Endothelial cell of umbilical vein (primary cell): ENCODE data around the gene ZBTB40. TPM values are rescaled to one million over a fixed set of nuclear protein-coding genes. Genes with fewer than 3 reads are reported as not detected.

Source experiments
- BruUV-seq: library from RNA; stranded (reverse); fragments of 400-500 nt; replicated peaks from 2 replicates; lab custom pipeline; 2021; lab: Mats Ljungman, UMichigan
- CTCF ChIA-PET: fragments of 300-600, 350-600 bp; sonication (Branson Sonifier 250); formaldehyde crosslinking; loops from one replicate; lab custom pipeline; 2021; ENCODE audit warnings: antibody characterized with exemption, inconsistent platforms; lab: Charles Lee
- POLR2A ChIA-PET: fragments of 300-600, 350-600 bp; sonication (Branson Sonifier 250); formaldehyde crosslinking; loops from one replicate; lab custom pipeline; 2021; ENCODE audit warnings: antibody characterized with exemption, inconsistent platforms; lab: Charles Lee
- DNase-seq: peaks from one replicate; pipeline ENCODE4 v3.0.0-alpha.2; 2011; ENCODE audit warnings: low read depth, low spot score
- FAIRE-seq: peaks from 2 replicates; lab custom pipeline; 2011; peaks lifted over from hg19 to GRCh38; lab: Jason Lieb, UNC
- H2AFZ ChIP-seq: 2 replicates; pipeline ENCODE4 v1.6.0; 2012; ENCODE audit warnings: low read depth, low read length, control low read depth, inconsistent platforms
- H3K27ac ChIP-seq: 2 replicates; pipeline ENCODE4 v1.5.1; 2011; ENCODE audit warnings: low read depth, mild to moderate bottlenecking, control low read depth, low read length, moderate library complexity; ENCODE audit not compliant: insufficient read depth
- H3K27me3 ChIP-seq, 2 experiments: 2 replicates each; pipeline versions ENCODE4 v1.6.0 to v1.6.1; 2011; ENCODE audit warnings: low read length in 2 of 2, mixed read lengths in 1 of 2; ENCODE audit not compliant: control insufficient read depth in 2 of 2, insufficient read depth in 2 of 2
- H3K36me3 ChIP-seq, 2 experiments: 2 replicates in 1 of 2; 3 replicates in 1 of 2; pipeline ENCODE4 v1.5.1; 2011; ENCODE audit warnings: low read length in 2 of 2, mild to moderate bottlenecking in 1 of 2, moderate library complexity in 1 of 2; ENCODE audit not compliant: control insufficient read depth in 2 of 2, insufficient read depth in 2 of 2; ENCODE audit errors: extremely low read depth in 1 of 2
- H3K4me1 ChIP-seq: 3 replicates; pipeline ENCODE4 v1.5.1; 2011; ENCODE audit warnings: mild to moderate bottlenecking, low read length; ENCODE audit not compliant: control insufficient read depth, insufficient read depth; ENCODE audit errors: extremely low read depth
- H3K4me2 ChIP-seq: 2 replicates; pipeline ENCODE4 v1.6.1; 2011; ENCODE audit warnings: low read length, control low read depth, mixed read lengths; ENCODE audit not compliant: insufficient read depth
- H3K4me3 ChIP-seq, 3 experiments: fragments of 200-600 bp in 1 of 3; sonication (generic), shearing (Covaris generic) in 1 of 3; replicated peaks in 1 of 3; 2 replicates each; pipeline ENCODE4 v1.5.1; 2011 to 2016; ENCODE audit warnings: control low read depth in 3 of 3, low read length in 3 of 3, mild to moderate bottlenecking in 2 of 3, inconsistent platforms in 1 of 3, low read depth in 1 of 3, moderate library complexity in 1 of 3; ENCODE audit not compliant: insufficient read depth in 1 of 3
- H3K79me2 ChIP-seq: 2 replicates; pipeline ENCODE4 v1.6.0; 2012; ENCODE audit warnings: low read length, inconsistent platforms; ENCODE audit not compliant: control insufficient read depth, insufficient read depth
- H3K9ac ChIP-seq: replicated peaks from 2 replicates; pipeline ENCODE3; 2011; ENCODE audit warnings: low read length, control low read depth; ENCODE audit not compliant: insufficient read depth; ENCODE audit errors: extremely low read depth
- H3K9me1 ChIP-seq: replicated peaks from 3 replicates; pipeline ENCODE4 v1.6.0; 2011; ENCODE audit warnings: mild to moderate bottlenecking, low read length; ENCODE audit not compliant: control insufficient read depth, insufficient read depth; ENCODE audit errors: extremely low read depth
- H3K9me3 ChIP-seq: replicated peaks from 2 replicates; pipeline ENCODE4 v1.5.1; 2012; ENCODE audit warnings: low read length, inconsistent platforms; ENCODE audit not compliant: control insufficient read depth, insufficient read depth
- H4K20me1 ChIP-seq: replicated peaks from 2 replicates; pipeline ENCODE3; 2011; ENCODE audit warnings: mild to moderate bottlenecking, low read length; ENCODE audit not compliant: control insufficient read depth, insufficient read depth; ENCODE audit errors: extremely low read depth
- EZH2 ChIP-seq: IDR thresholded peaks from 2 replicates; pipeline ENCODE4 v1.6.1; 2012; ENCODE audit warnings: borderline replicate concordance, low read depth, mild to moderate bottlenecking, moderate library complexity, low read length, inconsistent platforms; ENCODE audit not compliant: severe bottlenecking
- FOS ChIP-seq: IDR thresholded peaks from 2 replicates; pipeline ENCODE4 v1.6.1; 2011; ENCODE audit warnings: mild to moderate bottlenecking, low read length, moderate library complexity, borderline replicate concordance; ENCODE audit not compliant: insufficient read depth
- GATA2 ChIP-seq: IDR thresholded peaks from 2 replicates; pipeline ENCODE4 v1.7.0; 2011; ENCODE audit warnings: low read depth, mild to moderate bottlenecking, moderate library complexity, mixed read lengths, low read length; ENCODE audit not compliant: insufficient read length, insufficient read depth
- JUN ChIP-seq: IDR thresholded peaks from 2 replicates; pipeline ENCODE4 v1.6.1; 2011; ENCODE audit warnings: borderline replicate concordance, low read depth; ENCODE audit not compliant: insufficient read length, insufficient read depth
- MYC ChIP-seq: IDR thresholded peaks from one replicate; pipeline ENCODE4 v1.6.1; 2011; ENCODE audit warnings: mild to moderate bottlenecking, low read depth, low read length
- POLR2A ChIP-seq: IDR thresholded peaks from 2 replicates; pipeline ENCODE4 v1.6.1; 2012; ENCODE audit warnings: low read depth, mild to moderate bottlenecking, control low read depth, low read length
- POLR2AphosphoS5 ChIP-seq: IDR thresholded peaks from 2 replicates; pipeline ENCODE4 v1.6.1; 2012; ENCODE audit warnings: low read depth, mild to moderate bottlenecking, control low read depth, low read length, moderate library complexity; ENCODE audit not compliant: insufficient read depth
- dilution Hi-C: fragments of 300-500 bp; cut with MboI; formaldehyde crosslinking; loops from one replicate; pipeline ENCODE4 v1.15.0; 2019; ENCODE audit warnings: low sequenced_read_pairs; ENCODE audit not compliant: extremely low pct_ligation_motif_present
- intact Hi-C: fragments of 100-400 bp; cut with micrococcal nuclease; formaldehyde crosslinking; loops from one replicate; pipeline ENCODE4 v1.10.0; 2022
- polyA plus RNA-seq, 4 experiments: library from polyadenylated mRNA; depleted of rRNA in 3 of 4; stranded (reverse) in 3 of 4; unstranded in 1 of 4; fragments of >200 nt; gene quantifications; 2 replicates each; pipeline versions ENCODE4 v1.2.1 to v1.2.3, GENCODE V29; 2011 to 2012; ENCODE audit warnings: missing spikeins in 1 of 4
- total RNA-seq: library from RNA; stranded (reverse); gene quantifications from 2 replicates; pipeline ENCODE4 v1.2.3, GENCODE V29; 2021
- TF ChIP-seq, protein P1 (sequence below), 2 donors: IDR thresholded peaks; 1 replicate in 1 of 2; 2 replicates in 1 of 2; pipeline ENCODE4 v1.5.1; 2011; ENCODE audit warnings: low read length in 2 of 2, mild to moderate bottlenecking in 2 of 2, moderate library complexity in 2 of 2, control low read depth in 1 of 2, inconsistent platforms in 1 of 2, low read depth in 1 of 2; ENCODE audit not compliant: insufficient read depth in 1 of 2; ENCODE audit errors: extremely low read depth in 1 of 2
- TF ChIP-seq, protein P2 (sequence below): IDR thresholded peaks from 2 replicates; pipeline ENCODE4 v1.6.1; 2011; ENCODE audit not compliant: insufficient read depth, insufficient read length

ZBTB40 gene
- total and polyA plus RNA-seq, 2 donors (not counting 3 experiments of a cell fraction or from before 2014, with no cell fraction given): 12.3 to 21.3 TPM

DNA sequence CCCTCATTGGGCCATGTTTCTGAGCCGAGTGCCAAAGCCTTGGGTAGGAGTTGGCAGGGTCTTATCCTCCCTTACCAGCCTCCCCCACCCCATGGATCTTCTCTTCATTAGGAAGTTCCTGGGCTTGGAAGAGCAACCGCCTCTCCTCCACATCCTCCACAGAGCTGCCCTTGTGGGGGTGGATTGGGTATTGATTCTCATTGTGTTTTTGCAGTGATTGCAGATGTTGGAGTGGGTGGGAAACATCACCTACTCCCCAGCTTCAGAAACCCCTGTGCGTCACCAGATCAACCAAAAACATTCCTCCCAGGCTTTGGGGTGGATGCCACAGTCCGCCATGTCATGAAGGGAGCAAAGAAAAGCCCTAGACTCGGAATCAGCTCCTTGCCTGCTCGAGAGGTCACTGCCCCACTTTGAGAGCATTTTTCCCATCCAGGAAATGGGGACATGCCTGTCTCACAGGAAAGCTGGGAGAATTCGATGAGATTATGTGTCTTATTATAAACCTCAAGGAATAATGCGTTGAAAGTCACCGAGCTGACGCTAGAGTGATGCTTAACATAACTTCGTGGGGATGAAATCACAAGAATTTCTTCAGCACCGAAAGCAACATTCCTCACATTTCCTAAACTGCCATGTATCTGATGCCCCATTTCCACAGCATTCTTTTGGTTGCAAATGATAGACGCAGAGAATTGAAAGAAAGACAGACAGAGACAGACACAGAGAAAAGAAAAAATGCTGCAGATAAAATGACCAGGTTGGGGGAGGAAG lies 44.7 kb upstream of the ZBTB40 start:
- FAIRE-seq: no peak
- no peaks in the 10 kb centered on the region for H3K9me1 ChIP-seq
- TF ChIP-seq POLR2AphosphoS5 (no peak), EZH2 (no peak), JUN (no peak), MYC (no peak), GATA2 (no peak), POLR2A (no peak), FOS (no peak)
- TF ChIP-seq, protein P1, sequence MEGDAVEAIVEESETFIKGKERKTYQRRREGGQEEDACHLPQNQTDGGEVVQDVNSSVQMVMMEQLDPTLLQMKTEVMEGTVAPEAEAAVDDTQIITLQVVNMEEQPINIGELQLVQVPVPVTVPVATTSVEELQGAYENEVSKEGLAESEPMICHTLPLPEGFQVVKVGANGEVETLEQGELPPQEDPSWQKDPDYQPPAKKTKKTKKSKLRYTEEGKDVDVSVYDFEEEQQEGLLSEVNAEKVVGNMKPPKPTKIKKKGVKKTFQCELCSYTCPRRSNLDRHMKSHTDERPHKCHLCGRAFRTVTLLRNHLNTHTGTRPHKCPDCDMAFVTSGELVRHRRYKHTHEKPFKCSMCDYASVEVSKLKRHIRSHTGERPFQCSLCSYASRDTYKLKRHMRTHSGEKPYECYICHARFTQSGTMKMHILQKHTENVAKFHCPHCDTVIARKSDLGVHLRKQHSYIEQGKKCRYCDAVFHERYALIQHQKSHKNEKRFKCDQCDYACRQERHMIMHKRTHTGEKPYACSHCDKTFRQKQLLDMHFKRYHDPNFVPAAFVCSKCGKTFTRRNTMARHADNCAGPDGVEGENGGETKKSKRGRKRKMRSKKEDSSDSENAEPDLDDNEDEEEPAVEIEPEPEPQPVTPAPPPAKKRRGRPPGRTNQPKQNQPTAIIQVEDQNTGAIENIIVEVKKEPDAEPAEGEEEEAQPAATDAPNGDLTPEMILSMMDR (IDR thresholded peaks at IDR 0.05; ENCODE audit: extremely low read depth in 1 of 2, insufficient read depth in 1 of 2, low read depth in 1 of 2, low read length in 2 of 2): no peak
- TF ChIP-seq, protein P2, sequence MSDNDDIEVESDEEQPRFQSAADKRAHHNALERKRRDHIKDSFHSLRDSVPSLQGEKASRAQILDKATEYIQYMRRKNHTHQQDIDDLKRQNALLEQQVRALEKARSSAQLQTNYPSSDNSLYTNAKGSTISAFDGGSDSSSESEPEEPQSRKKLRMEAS: no peak
- no peak overlapping the region for H3K27ac ChIP-seq
- H3K36me3 ChIP-seq: no peaks in the 10 kb centered on the region
- no peak for DNase-seq
- H3K79me2 ChIP-seq: no peaks in the 10 kb centered on the region
- CTCF ChIA-PET: interaction anchor here (0.6 to 1.4 kb wide), 3 partner anchors 8 to 149 kb away, joined by 3 read pairs; no protein-coding TSS in a partner anchor
- no peak overlapping the region for H3K4me2 ChIP-seq
- peaks cover 3 to 9% of the 10 kb centered on the region in 2 experiments for H3K27me3 ChIP-seq
- intact Hi-C loops (no loop called here), dilution Hi-C loops (no loop called here)
- POLR2A ChIA-PET: no interaction called here
- H4K20me1 ChIP-seq: no peaks in the 10 kb centered on the region
- H3K4me3 ChIP-seq: no peak overlapping the region
- BruUV-seq: no TSS peak
- no peaks in the 10 kb centered on the region for H3K9me3 ChIP-seq
- H3K4me1 ChIP-seq: no peaks in the 10 kb centered on the region
- H2AFZ ChIP-seq: no peak overlapping the region
- H3K9ac ChIP-seq: no peak overlapping the region
